ENCODE data around the gene LMAN1L. TPM values are rescaled to one million over a fixed set of nuclear protein-coding genes. Genes with fewer than 3 reads are reported as not detected.

The LMAN1L gene
- total RNA-seq, 4 donors from 2014 or later, result 3.5 TPM; not detected in 3

- no peaks in the 10 kb centered on the region for H3K27me3 ChIP-seq
- H3K27ac ChIP-seq, result no peak overlapping the region
- H3K9me3 ChIP-seq, result no peaks in the 10 kb centered on the region
- WGBS, 2 donors, result 82 to 85% methylated on average over 7 of the region's 7 CpGs
- H3K4me3 ChIP-seq (replicated peaks in 1 of 3), result no peak overlapping the region
- intact Hi-C loops (cut with DNase I), result no loop called here
- H3K36me3 ChIP-seq, result no peaks in the 10 kb centered on the region
- H3K4me1 ChIP-seq, result peaks cover 0 to 13% of the 10 kb centered on the region in 2 donors
- no peak for DNase-seq
- TF ChIP-seq POLR2A (IDR thresholded peaks at IDR 0.05) (no peak), CTCF (IDR thresholded peaks at IDR 0.05) (no peak)
Observed at GRCh38 chr15:74824976-74825375, 12.3 kb downstream of the LMAN1L start.

- 41 to 57% methylated on average over 7 to 9 of the region's 10 CpGs for WGBS, 2 donors
- Histone ChIP-seq H3K27ac (no peak overlapping the region), H3K36me3 (no peaks in the 10 kb centered on the region), H3K9me3 (no peaks in the 10 kb centered on the region), H3K4me1 (peaks cover 0 to 13% of the 10 kb centered on the region in 2 donors), H3K4me3 (replicated peaks in 1 of 3) (no peak overlapping the region), H3K27me3 (no peaks in the 10 kb centered on the region)
- no peak for TF ChIP-seq CTCF (IDR thresholded peaks at IDR 0.05)
- TF ChIP-seq POLR2A (IDR thresholded peaks at IDR 0.05), result no peak
- intact Hi-C loops (cut with DNase I), result no loop called here
- peak in 1 of 2 donors; percentile 36 for DNase-seq
Observed at GRCh38 chr15:74825866-74826265, 13.2 kb downstream of the LMAN1L start.

- H3K4me1 ChIP-seq, result peaks cover 0 to 13% of the 10 kb centered on the region in 2 donors
- H3K36me3 ChIP-seq, result no peaks in the 10 kb centered on the region
- H3K27me3 ChIP-seq, result no peaks in the 10 kb centered on the region
- DNase-seq, result peak; percentile 57 to 67
- no peak for TF ChIP-seq POLR2A (IDR thresholded peaks at IDR 0.05)
- TF ChIP-seq CTCF (IDR thresholded peaks at IDR 0.05), result no peak
- 7 to 16% methylated on average over 16 to 20 of the region's 44 CpGs for WGBS, 2 donors
- no peaks in the 10 kb centered on the region for H3K9me3 ChIP-seq
- H3K27ac ChIP-seq, result no peak within 1 kb of the TSS
- no peak within 1 kb of the TSS for H3K4me3 ChIP-seq (replicated peaks in 1 of 3)
- intact Hi-C loops (cut with DNase I), result no loop called here
Observed at GRCh38 chr15:74826364-74826819, 13.8 kb downstream of the LMAN1L start, which contains the start of gene CPLX3. TSS of gene CPLX3 (plus strand) at chr15:74826627. CDS start at chr15:74826704, 77 bp downstream.

- WGBS, 2 donors, result 6 to 22% methylated on average over 16 to 21 of the region's 21 CpGs
- TF ChIP-seq POLR2A (IDR thresholded peaks at IDR 0.05) (no peak), CTCF (IDR thresholded peaks at IDR 0.05) (no peak)
- intact Hi-C loops (cut with DNase I), result no loop called here
- H3K9me3 ChIP-seq, result no peaks in the 10 kb centered on the region
- DNase-seq, result no peak
- peaks cover 0 to 13% of the 10 kb centered on the region in 2 donors for H3K4me1 ChIP-seq
- H3K36me3 ChIP-seq, result no peaks in the 10 kb centered on the region
- H3K27ac ChIP-seq, result no peak overlapping the region
- H3K27me3 ChIP-seq, result no peaks in the 10 kb centered on the region
- H3K4me3 ChIP-seq (replicated peaks in 1 of 3), result no peak overlapping the region
Observed at GRCh38 chr15:74826921-74827320, 14.3 kb downstream of the LMAN1L start.

- intact Hi-C loops (cut with DNase I), result no loop called here
- no peaks in the 10 kb centered on the region for H3K9me3 ChIP-seq
- no peak overlapping the region for H3K4me3 ChIP-seq (replicated peaks in 1 of 3)
- H3K27me3 ChIP-seq, result no peaks in the 10 kb centered on the region
- WGBS, 2 donors, result 57 to 65% methylated on average over 5 of the region's 5 CpGs
- H3K27ac ChIP-seq, result no peak overlapping the region
- H3K4me1 ChIP-seq, result peaks cover 0 to 13% of the 10 kb centered on the region in 2 donors
- TF ChIP-seq CTCF (IDR thresholded peaks at IDR 0.05), result no peak
- no peaks in the 10 kb centered on the region for H3K36me3 ChIP-seq
- DNase-seq, result no peak
Observed at GRCh38 chr15:74827614-74828013, 15.0 kb downstream of the LMAN1L start.

Measured in thyroid gland (tissue), 4 donors.